ENCODE data around the gene HERC4.
"Not testable (repeated sequence)": the region's sequence is repeated elsewhere in the genome, so short reads cannot be mapped to it uniquely, and the experiment has no call there.

HERC4 gene

GRCh38 chr10:68049289-68050078 lies 25.6 kb downstream of the HERC4 start:
- no peak for DNase-seq (ENCODE audit: low read depth, low spot score)

GRCh38 chr10:68047554-68048327 lies 27.3 kb downstream of the HERC4 start:
- no peak for DNase-seq (ENCODE audit: low read depth, low spot score)

GRCh38 chr10:68047122-68047521 lies 28.0 kb downstream of the HERC4 start:
- DNase-seq (ENCODE audit: low read depth, low spot score): no peak

GRCh38 chr10:68046642-68047041 lies 28.4 kb downstream of the HERC4 start:
- no peak for DNase-seq (ENCODE audit: low read depth, low spot score)

GRCh38 chr10:68043030-68043429 lies 32.1 kb downstream of the HERC4 start:
- no peak for DNase-seq (ENCODE audit: low read depth, low spot score)

- DNase-seq (ENCODE audit: low read depth, low spot score): no peak
Measured at GRCh38 chr10:68032113-68032512, 43.0 kb downstream of the HERC4 start.

- DNase-seq (ENCODE audit: low read depth, low spot score): no peak
Measured at GRCh38 chr10:68027429-68027828, 47.7 kb downstream of the HERC4 start.

- no peak for DNase-seq (ENCODE audit: low read depth, low spot score)
Measured at GRCh38 chr10:68023292-68023691, 51.8 kb downstream of the HERC4 start.

- not testable (repeated sequence) for DNase-seq (ENCODE audit: low read depth, low spot score)
Measured at GRCh38 chr10:68022324-68022723, 52.8 kb downstream of the HERC4 start.

GRCh38 chr10:68016519-68016918 lies 58.6 kb downstream of the HERC4 start:
- not testable (repeated sequence) for DNase-seq (ENCODE audit: low read depth, low spot score)

- DNase-seq (ENCODE audit: low read depth, low spot score): no peak
Measured at GRCh38 chr10:68010426-68010940, 64.6 kb downstream of the HERC4 start.

GRCh38 chr10:68007356-68007755 lies 67.7 kb downstream of the HERC4 start:
- no peak for DNase-seq (ENCODE audit: low read depth, low spot score)

- no peak for DNase-seq (ENCODE audit: low read depth, low spot score)
Measured at GRCh38 chr10:68001539-68001938, 73.5 kb downstream of the HERC4 start.

- DNase-seq (ENCODE audit: low read depth, low spot score): no peak
Measured at GRCh38 chr10:68001000-68001399, 74.1 kb downstream of the HERC4 start.

GRCh38 chr10:67990093-67990492 lies 85.0 kb downstream of the HERC4 start:
- no peak for DNase-seq (ENCODE audit: low read depth, low spot score)

GRCh38 chr10:67988606-67989005 lies 86.5 kb downstream of the HERC4 start:
- DNase-seq (ENCODE audit: low read depth, low spot score): no peak

GRCh38 chr10:67982603-67983002 lies 92.5 kb downstream of the HERC4 start:
- DNase-seq (ENCODE audit: low read depth, low spot score): not testable (repeated sequence)

GRCh38 chr10:67978749-67979148 lies 96.3 kb downstream of the HERC4 start:
- no peak for DNase-seq (ENCODE audit: low read depth, low spot score)

GRCh38 chr10:67977251-67977650 lies 97.8 kb downstream of the HERC4 start:
- DNase-seq (ENCODE audit: low read depth, low spot score): no peak

- DNase-seq (ENCODE audit: low read depth, low spot score): no peak
Measured at GRCh38 chr10:67976292-67977245, 98.5 kb downstream of the HERC4 start.

GRCh38 chr10:67975871-67976270 lies 99.2 kb downstream of the HERC4 start:
- no peak for DNase-seq (ENCODE audit: low read depth, low spot score)

- DNase-seq (ENCODE audit: low read depth, low spot score): no peak
Measured at GRCh38 chr10:67971311-67971710, 103.8 kb downstream of the HERC4 start.
